Liver (tissue), 9 donors: ENCODE results near the gene ZNF467. TPM values are rescaled to one million over a fixed set of nuclear protein-coding genes. Genes with fewer than 3 reads are reported as not detected.

Source experiments
- DNase-seq: peaks from one replicate; pipeline ENCODE4 v3.0.0-alpha.2; 2017; ENCODE audit warnings: low spot score
- H3K27ac ChIP-seq, 2 donors: one replicate each; pipeline ENCODE4 v1.7.0; 2013; ENCODE audit warnings: inconsistent platforms in 2 of 2, low read length in 2 of 2, control low read depth in 1 of 2, low read depth in 1 of 2, mild to moderate bottlenecking in 1 of 2
- H3K27me3 ChIP-seq, 4 donors: one replicate each; pipeline versions ENCODE4 v1.6.1 to v1.7.0; 2013; ENCODE audit warnings: low read length in 3 of 4, inconsistent platforms in 1 of 4, mild to moderate bottlenecking in 1 of 4, moderate library complexity in 1 of 4; ENCODE audit not compliant: control insufficient read depth in 4 of 4, insufficient read depth in 4 of 4
- H3K36me3 ChIP-seq, 4 donors: one replicate each; pipeline versions ENCODE4 v1.6.1 to v1.7.0; 2013; ENCODE audit warnings: low read length in 3 of 4, mild to moderate bottlenecking in 3 of 4, low read depth in 1 of 4, moderate library complexity in 1 of 4; ENCODE audit not compliant: control insufficient read depth in 4 of 4, insufficient read depth in 3 of 4
- H3K4me1 ChIP-seq, 4 donors: one replicate each; pipeline versions ENCODE4 v1.6.1 to v1.7.0; 2013; ENCODE audit warnings: low read length in 3 of 4, mild to moderate bottlenecking in 3 of 4, moderate library complexity in 1 of 4; ENCODE audit not compliant: control insufficient read depth in 4 of 4, insufficient read depth in 4 of 4
- H3K4me3 ChIP-seq, 3 donors: one replicate each; pipeline versions ENCODE4 v1.6.1 to v1.7.0; 2013; ENCODE audit warnings: low read length in 3 of 3, control low read depth in 1 of 3, low read depth in 1 of 3, mild to moderate bottlenecking in 1 of 3
- H3K9ac ChIP-seq, 2 donors: one replicate each; pipeline ENCODE4 v1.7.0; 2013; ENCODE audit warnings: low read length in 2 of 2, mild to moderate bottlenecking in 2 of 2, moderate library complexity in 2 of 2, control low read depth in 1 of 2, low read depth in 1 of 2
- H3K9me3 ChIP-seq, 4 donors: one replicate each; pipeline versions ENCODE4 v1.6.1 to v1.7.0; 2013; ENCODE audit warnings: low read length in 3 of 4; ENCODE audit not compliant: control insufficient read depth in 4 of 4
- EGR1 ChIP-seq, 2 donors: IDR thresholded peaks; 2 replicates each; pipeline ENCODE4 v1.6.1; 2016 to 2018; ENCODE audit warnings: antibody characterized with exemption in 2 of 2, low read depth in 2 of 2
- FOXA1 ChIP-seq: IDR thresholded peaks from 2 replicates; pipeline ENCODE4 v1.6.1; 2016; ENCODE audit warnings: antibody characterized with exemption
- FOXA2 ChIP-seq: IDR thresholded peaks from 2 replicates; pipeline ENCODE4 v1.6.1; 2016; ENCODE audit warnings: antibody characterized with exemption
- GABPA ChIP-seq, 2 donors: IDR thresholded peaks in 1 of 2; conservative IDR thresholded peaks in 1 of 2; 2 replicates each; pipeline ENCODE4 v1.6.1; 2016; ENCODE audit warnings: antibody characterized with exemption in 2 of 2, mild to moderate bottlenecking in 1 of 2, moderate library complexity in 1 of 2
- HNF4A ChIP-seq, 2 donors: conservative IDR thresholded peaks; 2 replicates each; pipeline ENCODE4 v1.6.1; 2016; ENCODE audit warnings: antibody characterized with exemption in 2 of 2, mild to moderate bottlenecking in 2 of 2
- HNF4G ChIP-seq: IDR thresholded peaks from 2 replicates; pipeline ENCODE4 v1.6.1; 2016; ENCODE audit warnings: antibody characterized with exemption
- JUND ChIP-seq, 2 donors: IDR thresholded peaks; 2 replicates each; pipeline ENCODE4 v1.6.1; 2016; ENCODE audit warnings: antibody characterized with exemption in 2 of 2
- NR2F2 ChIP-seq: IDR thresholded peaks from 2 replicates; pipeline ENCODE4 v1.6.1; 2016; ENCODE audit warnings: antibody characterized with exemption
- RXRA ChIP-seq, 2 donors: IDR thresholded peaks; 2 replicates each; pipeline ENCODE4 v1.6.1; 2017 to 2018; ENCODE audit warnings: antibody characterized with exemption in 2 of 2, mild to moderate bottlenecking in 1 of 2
- SP1 ChIP-seq: IDR thresholded peaks from 2 replicates; pipeline ENCODE4 v1.6.1; 2018; ENCODE audit warnings: antibody characterized with exemption, mild to moderate bottlenecking
- TAF1 ChIP-seq: conservative IDR thresholded peaks from 2 replicates; pipeline ENCODE4 v1.6.1; 2016; ENCODE audit warnings: antibody characterized with exemption, mild to moderate bottlenecking
- WGBS: extraction: QIAGEN DNeasy Blood & Tissue Kit; methylation state at CpG from one replicate; pipeline ENCODE4 v1.1.7; 2013; 5-methylcytosine and 5-hydroxymethylcytosine counted together
- polyA plus RNA-seq, 2 donors: library from polyadenylated mRNA; stranded (reverse) in 1 of 2; unstranded in 1 of 2; fragments of 200-250 nt in 1 of 2; fragments of >200 nt in 1 of 2; fragmentation: Nextera tagmentation in 1 of 2; extraction: Ambion mirVana in 1 of 2; gene quantifications; one replicate each; pipeline versions ENCODE4 v1.2.1 to v1.2.3, GENCODE V29; 2013 to 2015
- total RNA-seq, 2 donors: library from RNA; depleted of rRNA; stranded (reverse); fragments of >200 nt; gene quantifications; one replicate each; pipeline ENCODE4 v1.2.3, GENCODE V29; 2014
- TF ChIP-seq, protein P1 (sequence below): IDR thresholded peaks from 2 replicates; pipeline ENCODE4 v1.6.1; 2016; ENCODE audit warnings: antibody characterized with exemption
- TF ChIP-seq, protein P2 (sequence below): IDR thresholded peaks from 2 replicates; pipeline ENCODE4 v1.6.1; 2016; ENCODE audit warnings: antibody characterized with exemption
- TF ChIP-seq, protein P3 (sequence below): fragments of 150-350 bp; IDR thresholded peaks from 2 replicates; pipeline ENCODE4 v1.5.1; 2017; ENCODE audit warnings: improper control_type of control experiment, low read depth, low read length; ENCODE audit not compliant: missing input control
- donor health status: healthy.
- donor health status: healthy.
- donor health status: healthy.
- donor health status: healthy.
- donor health status: healthy.

ZNF467 gene
- total and polyA plus RNA-seq, 4 donors = 2.8 to 4.0 (median 3.7) TPM

DNA sequence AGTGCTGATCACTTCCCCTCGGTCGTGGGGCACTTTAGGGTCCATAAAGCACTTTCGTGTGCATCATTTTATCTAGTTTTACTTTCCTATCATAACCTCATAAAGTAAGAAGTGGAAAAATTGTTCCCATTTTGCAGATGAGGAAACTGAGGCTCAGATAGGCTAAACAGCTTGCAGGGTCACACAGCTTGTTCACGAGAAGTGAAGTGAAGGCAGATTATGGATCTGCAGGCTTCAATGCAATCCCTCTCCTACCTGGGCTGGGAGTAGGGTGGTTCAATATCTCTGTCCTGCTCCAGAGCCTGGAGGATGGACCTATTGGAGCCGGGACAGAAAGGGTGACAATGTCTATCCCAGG is 10.8 kb upstream of the ZNF467 start:
- H3K9ac ChIP-seq = no peak overlapping the region
- TF ChIP-seq RXRA (IDR thresholded peaks at IDR 0.05) (no peak), FOXA2 (no peak), TAF1 (no peak), HNF4G (no peak), HNF4A (conservative IDR thresholded peaks at IDR 0.05) (no peak), SP1 (no peak), FOXA1 (no peak), NR2F2 (no peak), EGR1 (IDR thresholded peaks at IDR 0.05; ENCODE audit: low read depth in 2 of 2) (no peak)
- TF ChIP-seq, protein P1, sequence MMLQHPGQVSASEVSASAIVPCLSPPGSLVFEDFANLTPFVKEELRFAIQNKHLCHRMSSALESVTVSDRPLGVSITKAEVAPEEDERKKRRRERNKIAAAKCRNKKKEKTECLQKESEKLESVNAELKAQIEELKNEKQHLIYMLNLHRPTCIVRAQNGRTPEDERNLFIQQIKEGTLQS = no peak
- TF ChIP-seq, protein P2, sequence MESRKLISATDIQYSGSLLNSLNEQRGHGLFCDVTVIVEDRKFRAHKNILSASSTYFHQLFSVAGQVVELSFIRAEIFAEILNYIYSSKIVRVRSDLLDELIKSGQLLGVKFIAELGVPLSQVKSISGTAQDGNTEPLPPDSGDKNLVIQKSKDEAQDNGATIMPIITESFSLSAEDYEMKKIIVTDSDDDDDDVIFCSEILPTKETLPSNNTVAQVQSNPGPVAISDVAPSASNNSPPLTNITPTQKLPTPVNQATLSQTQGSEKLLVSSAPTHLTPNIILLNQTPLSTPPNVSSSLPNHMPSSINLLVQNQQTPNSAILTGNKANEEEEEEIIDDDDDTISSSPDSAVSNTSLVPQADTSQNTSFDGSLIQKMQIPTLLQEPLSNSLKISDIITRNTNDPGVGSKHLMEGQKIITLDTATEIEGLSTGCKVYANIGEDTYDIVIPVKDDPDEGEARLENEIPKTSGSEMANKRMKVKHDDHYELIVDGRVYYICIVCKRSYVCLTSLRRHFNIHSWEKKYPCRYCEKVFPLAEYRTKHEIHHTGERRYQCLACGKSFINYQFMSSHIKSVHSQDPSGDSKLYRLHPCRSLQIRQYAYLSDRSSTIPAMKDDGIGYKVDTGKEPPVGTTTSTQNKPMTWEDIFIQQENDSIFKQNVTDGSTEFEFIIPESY = no peak
- WGBS = 91% methylated on average over 5 of the region's 5 CpGs
- peaks cover 9 to 15% (median 11%) of the 10 kb centered on the region in 4 donors for H3K4me1 ChIP-seq
- no peak overlapping the region for H3K4me3 ChIP-seq
- no peaks in the 10 kb centered on the region for H3K27me3 ChIP-seq
- H3K27ac ChIP-seq = no peak overlapping the region
- no peaks in the 10 kb centered on the region for H3K36me3 ChIP-seq
- no peak for DNase-seq
- H3K9me3 ChIP-seq = no peaks in the 10 kb centered on the region

DNA sequence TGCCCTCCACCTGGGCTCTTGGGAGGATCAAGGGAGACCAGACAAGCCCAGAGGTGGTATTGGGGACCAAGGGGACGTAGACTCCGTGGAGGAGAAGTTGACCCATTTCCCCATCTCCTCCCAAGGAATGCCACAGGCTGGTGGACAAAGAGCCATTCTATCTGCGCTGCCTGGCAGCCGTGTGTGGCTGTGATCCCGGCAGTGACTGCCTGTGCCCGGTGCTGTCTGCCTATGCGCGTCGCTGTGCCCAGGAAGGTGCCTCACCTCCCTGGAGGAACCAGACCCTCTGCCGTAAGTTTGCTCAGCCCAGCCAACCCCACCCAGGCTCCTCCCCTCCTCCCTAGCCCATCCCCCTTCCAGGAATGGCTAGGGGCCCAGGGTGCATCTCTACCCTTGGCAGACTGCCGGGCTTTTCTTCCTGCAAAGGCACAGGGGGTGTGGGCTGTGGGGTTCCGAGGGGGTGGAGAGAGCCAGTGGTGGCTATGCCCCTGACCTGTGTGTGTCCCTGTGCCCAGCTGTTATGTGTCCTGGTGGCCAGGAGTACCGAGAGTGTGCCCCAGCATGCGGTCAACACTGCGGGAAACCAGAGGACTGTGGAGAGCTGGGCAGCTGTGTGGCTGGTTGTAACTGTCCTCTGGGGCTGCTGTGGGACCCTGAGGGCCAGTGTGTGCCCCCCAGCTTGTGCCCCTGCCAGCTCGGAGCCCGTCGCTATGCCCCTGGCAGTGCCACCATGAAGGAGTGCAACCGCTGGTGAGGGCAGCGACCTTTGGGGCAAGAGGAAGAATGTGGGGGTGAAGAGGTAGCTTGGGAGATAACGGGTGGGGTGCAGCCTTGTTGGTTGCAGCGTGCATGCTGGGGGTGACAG is 10.2 kb upstream of the ZNF467 start:
- Histone ChIP-seq H3K27me3 (no peaks in the 10 kb centered on the region), H3K9ac (no peak overlapping the region), H3K36me3 (no peaks in the 10 kb centered on the region), H3K27ac (no peak overlapping the region), H3K4me3 (no peak overlapping the region), H3K9me3 (no peaks in the 10 kb centered on the region), H3K4me1 (peaks cover 5 to 9% (median 6%) of the 10 kb centered on the region in 4 donors)
- no peak for DNase-seq
- WGBS = 84% methylated on average over 22 of the region's 22 CpGs
- TF ChIP-seq FOXA1 (no peak), EGR1 (IDR thresholded peaks at IDR 0.05; ENCODE audit: low read depth in 2 of 2) (no peak), HNF4A (conservative IDR thresholded peaks at IDR 0.05) (no peak), GABPA (IDR thresholded peaks at IDR 0.05 in 1 of 2, conservative IDR thresholded peaks at IDR 0.05 in 1 of 2) (no peak), JUND (IDR thresholded peaks at IDR 0.05) (no peak), NR2F2 (no peak), HNF4G (no peak), SP1 (no peak)
- TF ChIP-seq, protein P3, sequence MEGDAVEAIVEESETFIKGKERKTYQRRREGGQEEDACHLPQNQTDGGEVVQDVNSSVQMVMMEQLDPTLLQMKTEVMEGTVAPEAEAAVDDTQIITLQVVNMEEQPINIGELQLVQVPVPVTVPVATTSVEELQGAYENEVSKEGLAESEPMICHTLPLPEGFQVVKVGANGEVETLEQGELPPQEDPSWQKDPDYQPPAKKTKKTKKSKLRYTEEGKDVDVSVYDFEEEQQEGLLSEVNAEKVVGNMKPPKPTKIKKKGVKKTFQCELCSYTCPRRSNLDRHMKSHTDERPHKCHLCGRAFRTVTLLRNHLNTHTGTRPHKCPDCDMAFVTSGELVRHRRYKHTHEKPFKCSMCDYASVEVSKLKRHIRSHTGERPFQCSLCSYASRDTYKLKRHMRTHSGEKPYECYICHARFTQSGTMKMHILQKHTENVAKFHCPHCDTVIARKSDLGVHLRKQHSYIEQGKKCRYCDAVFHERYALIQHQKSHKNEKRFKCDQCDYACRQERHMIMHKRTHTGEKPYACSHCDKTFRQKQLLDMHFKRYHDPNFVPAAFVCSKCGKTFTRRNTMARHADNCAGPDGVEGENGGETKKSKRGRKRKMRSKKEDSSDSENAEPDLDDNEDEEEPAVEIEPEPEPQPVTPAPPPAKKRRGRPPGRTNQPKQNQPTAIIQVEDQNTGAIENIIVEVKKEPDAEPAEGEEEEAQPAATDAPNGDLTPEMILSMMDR = no peak
